GM23338 (cell line): ENCODE measurements around the gene LINGO1.

Experiments
- CREB1 ChIP-seq: fragments of 250-450 bp; sonication (Bioruptor Pico); IDR thresholded peaks from 2 replicates; pipeline ENCODE4 v1.5.0; 2020; ENCODE audit warnings: low read depth, mild to moderate bottlenecking, moderate library complexity
- EZH2 ChIP-seq: fragments of 200-600 bp; sonication (generic); IDR thresholded peaks from one replicate; pipeline ENCODE4 v1.8.0; 2017; ENCODE audit warnings: antibody characterized with exemption, mild to moderate bottlenecking, low read depth; ENCODE audit not compliant: unreplicated experiment
- JUNB ChIP-seq: IDR thresholded peaks from one replicate; pipeline ENCODE4 v1.6.1; 2016; ENCODE audit warnings: antibody characterized with exemption; ENCODE audit not compliant: unreplicated experiment
- POLR2AphosphoS5 ChIP-seq: IDR thresholded peaks from 2 replicates; pipeline ENCODE4 v1.6.1; 2016; ENCODE audit warnings: antibody characterized with exemption, low read depth
- ZNF331 ChIP-seq: fragments of 250-450 bp; sonication (Bioruptor Pico); IDR thresholded peaks from 2 replicates; pipeline ENCODE4 v1.5.0; 2020; ENCODE audit warnings: low read depth, mild to moderate bottlenecking, moderate library complexity
- TF ChIP-seq, protein P1 (sequence below), 2 experiments: fragments of 200-600 bp in 1 of 2; sonication (generic) in 1 of 2; conservative IDR thresholded peaks; 2 replicates each; pipeline versions ENCODE4 v1.5.1 to v1.6.1; 2016 to 2017; ENCODE audit warnings: antibody characterized with exemption in 2 of 2, low read depth in 2 of 2, mild to moderate bottlenecking in 2 of 2, moderate library complexity in 1 of 2
- TF ChIP-seq, protein P2 (sequence below): fragments of 250-450 bp; sonication (Bioruptor Pico); IDR thresholded peaks from 2 replicates; pipeline ENCODE4 v1.5.0; 2020; ENCODE audit warnings: mild to moderate bottlenecking, moderate library complexity

DNA sequence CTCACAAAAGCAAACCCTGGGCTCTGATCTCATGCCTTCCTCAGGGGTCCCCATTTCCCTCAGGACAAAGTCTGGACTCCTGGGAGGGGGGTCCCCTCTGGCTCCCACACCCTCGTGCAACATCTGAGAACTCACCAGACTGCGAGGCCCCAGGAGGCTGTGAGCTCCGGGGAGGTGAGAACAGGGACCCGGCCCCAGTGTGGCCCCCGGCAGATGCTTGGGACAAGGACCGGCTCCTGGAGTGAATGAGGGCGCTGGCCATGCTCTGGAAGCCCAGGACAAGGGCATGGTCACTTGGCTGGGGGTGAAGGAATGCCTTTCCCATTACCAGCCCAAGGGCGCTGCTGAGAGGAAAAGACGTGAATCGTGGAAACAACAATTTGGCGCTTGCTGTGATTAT, 48.0 kb downstream of the LINGO1 start:
- TF ChIP-seq, protein P1, sequence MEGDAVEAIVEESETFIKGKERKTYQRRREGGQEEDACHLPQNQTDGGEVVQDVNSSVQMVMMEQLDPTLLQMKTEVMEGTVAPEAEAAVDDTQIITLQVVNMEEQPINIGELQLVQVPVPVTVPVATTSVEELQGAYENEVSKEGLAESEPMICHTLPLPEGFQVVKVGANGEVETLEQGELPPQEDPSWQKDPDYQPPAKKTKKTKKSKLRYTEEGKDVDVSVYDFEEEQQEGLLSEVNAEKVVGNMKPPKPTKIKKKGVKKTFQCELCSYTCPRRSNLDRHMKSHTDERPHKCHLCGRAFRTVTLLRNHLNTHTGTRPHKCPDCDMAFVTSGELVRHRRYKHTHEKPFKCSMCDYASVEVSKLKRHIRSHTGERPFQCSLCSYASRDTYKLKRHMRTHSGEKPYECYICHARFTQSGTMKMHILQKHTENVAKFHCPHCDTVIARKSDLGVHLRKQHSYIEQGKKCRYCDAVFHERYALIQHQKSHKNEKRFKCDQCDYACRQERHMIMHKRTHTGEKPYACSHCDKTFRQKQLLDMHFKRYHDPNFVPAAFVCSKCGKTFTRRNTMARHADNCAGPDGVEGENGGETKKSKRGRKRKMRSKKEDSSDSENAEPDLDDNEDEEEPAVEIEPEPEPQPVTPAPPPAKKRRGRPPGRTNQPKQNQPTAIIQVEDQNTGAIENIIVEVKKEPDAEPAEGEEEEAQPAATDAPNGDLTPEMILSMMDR (conservative IDR thresholded peaks at IDR 0.05; ENCODE audit: low read depth in 2 of 2) = no peak
- TF ChIP-seq EZH2 (no peak), POLR2AphosphoS5 (no peak), CREB1 (CRISPR knock-in tag) (no peak), ZNF331 (CRISPR knock-in tag) (no peak), JUNB (no peak)
- TF ChIP-seq, protein P2, sequence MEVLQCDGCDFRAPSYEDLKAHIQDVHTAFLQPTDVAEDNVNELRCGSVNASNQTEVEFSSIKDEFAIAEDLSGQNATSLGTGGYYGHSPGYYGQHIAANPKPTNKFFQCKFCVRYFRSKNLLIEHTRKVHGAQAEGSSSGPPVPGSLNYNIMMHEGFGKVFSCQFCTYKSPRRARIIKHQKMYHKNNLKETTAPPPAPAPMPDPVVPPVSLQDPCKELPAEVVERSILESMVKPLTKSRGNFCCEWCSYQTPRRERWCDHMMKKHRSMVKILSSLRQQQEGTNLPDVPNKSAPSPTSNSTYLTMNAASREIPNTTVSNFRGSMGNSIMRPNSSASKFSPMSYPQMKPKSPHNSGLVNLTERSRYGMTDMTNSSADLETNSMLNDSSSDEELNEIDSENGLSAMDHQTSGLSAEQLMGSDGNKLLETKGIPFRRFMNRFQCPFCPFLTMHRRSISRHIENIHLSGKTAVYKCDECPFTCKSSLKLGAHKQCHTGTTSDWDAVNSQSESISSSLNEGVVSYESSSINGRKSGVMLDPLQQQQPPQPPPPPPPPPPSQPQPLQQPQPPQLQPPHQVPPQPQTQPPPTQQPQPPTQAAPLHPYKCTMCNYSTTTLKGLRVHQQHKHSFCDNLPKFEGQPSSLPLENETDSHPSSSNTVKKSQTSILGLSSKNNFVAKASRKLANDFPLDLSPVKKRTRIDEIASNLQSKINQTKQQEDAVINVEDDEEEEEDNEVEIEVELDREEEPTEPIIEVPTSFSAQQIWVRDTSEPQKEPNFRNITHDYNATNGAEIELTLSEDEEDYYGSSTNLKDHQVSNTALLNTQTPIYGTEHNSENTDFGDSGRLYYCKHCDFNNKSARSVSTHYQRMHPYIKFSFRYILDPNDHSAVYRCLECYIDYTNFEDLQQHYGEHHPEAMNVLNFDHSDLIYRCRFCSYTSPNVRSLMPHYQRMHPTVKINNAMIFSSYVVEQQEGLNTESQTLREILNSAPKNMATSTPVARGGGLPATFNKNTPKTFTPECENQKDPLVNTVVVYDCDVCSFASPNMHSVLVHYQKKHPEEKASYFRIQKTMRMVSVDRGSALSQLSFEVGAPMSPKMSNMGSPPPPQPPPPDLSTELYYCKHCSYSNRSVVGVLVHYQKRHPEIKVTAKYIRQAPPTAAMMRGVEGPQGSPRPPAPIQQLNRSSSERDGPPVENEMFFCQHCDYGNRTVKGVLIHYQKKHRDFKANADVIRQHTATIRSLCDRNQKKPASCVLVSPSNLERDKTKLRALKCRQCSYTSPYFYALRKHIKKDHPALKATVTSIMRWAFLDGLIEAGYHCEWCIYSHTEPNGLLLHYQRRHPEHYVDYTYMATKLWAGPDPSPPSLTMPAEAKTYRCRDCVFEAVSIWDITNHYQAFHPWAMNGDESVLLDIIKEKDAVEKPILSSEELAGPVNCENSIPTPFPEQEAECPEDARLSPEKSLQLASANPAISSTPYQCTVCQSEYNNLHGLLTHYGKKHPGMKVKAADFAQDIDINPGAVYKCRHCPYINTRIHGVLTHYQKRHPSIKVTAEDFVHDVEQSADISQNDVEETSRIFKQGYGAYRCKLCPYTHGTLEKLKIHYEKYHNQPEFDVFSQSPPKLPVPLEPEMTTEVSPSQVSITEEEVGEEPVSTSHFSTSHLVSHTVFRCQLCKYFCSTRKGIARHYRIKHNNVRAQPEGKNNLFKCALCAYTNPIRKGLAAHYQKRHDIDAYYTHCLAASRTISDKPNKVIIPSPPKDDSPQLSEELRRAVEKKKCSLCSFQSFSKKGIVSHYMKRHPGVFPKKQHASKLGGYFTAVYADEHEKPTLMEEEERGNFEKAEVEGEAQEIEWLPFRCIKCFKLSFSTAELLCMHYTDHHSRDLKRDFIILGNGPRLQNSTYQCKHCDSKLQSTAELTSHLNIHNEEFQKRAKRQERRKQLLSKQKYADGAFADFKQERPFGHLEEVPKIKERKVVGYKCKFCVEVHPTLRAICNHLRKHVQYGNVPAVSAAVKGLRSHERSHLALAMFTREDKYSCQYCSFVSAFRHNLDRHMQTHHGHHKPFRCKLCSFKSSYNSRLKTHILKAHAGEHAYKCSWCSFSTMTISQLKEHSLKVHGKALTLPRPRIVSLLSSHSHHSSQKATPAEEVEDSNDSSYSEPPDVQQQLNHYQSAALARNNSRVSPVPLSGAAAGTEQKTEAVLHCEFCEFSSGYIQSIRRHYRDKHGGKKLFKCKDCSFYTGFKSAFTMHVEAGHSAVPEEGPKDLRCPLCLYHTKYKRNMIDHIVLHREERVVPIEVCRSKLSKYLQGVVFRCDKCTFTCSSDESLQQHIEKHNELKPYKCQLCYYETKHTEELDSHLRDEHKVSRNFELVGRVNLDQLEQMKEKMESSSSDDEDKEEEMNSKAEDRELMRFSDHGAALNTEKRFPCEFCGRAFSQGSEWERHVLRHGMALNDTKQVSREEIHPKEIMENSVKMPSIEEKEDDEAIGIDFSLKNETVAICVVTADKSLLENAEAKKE (CRISPR knock-in tag) = no peak
